WTC11 (cell line): ENCODE data around the gene BRI3BP.

Experiments used
- NR1H2 ChIP-seq: sonication (generic); formaldehyde crosslinking; IDR thresholded peaks from 2 replicates; pipeline ENCODE4 v1.9.0; 2021; ENCODE audit warnings: mild to moderate bottlenecking, moderate library complexity, missing genetic modification reagents
- SP1 ChIP-seq: sonication (generic); formaldehyde crosslinking; conservative IDR thresholded peaks from 2 replicates; pipeline ENCODE4 v1.8.1; 2022; ENCODE audit warnings: missing genetic modification reagents
- ZNF416 ChIP-seq: fragments of 250-450 bp; sonication (Bioruptor Pico); IDR thresholded peaks from 2 replicates; pipeline ENCODE4 v1.9.0; 2021; ENCODE audit warnings: mild to moderate bottlenecking, inconsistent platforms
- TF ChIP-seq, protein P1 (sequence below): fragments of 200-600 bp; IDR thresholded peaks from 2 replicates; pipeline ENCODE4 v1.8.0; 2022; ENCODE audit warnings: antibody characterized with exemption
- TF ChIP-seq, protein P2 (sequence below): sonication (generic); formaldehyde crosslinking; conservative IDR thresholded peaks from 2 replicates; pipeline ENCODE4 v1.8.1; 2022; ENCODE audit warnings: mild to moderate bottlenecking, missing genetic modification reagents
- TF ChIP-seq, protein P3 (sequence below): sonication (generic); formaldehyde crosslinking; IDR thresholded peaks from 2 replicates; pipeline ENCODE4 v1.8.1; 2022; ENCODE audit warnings: low read depth, missing genetic modification reagents, borderline replicate concordance

DNA sequence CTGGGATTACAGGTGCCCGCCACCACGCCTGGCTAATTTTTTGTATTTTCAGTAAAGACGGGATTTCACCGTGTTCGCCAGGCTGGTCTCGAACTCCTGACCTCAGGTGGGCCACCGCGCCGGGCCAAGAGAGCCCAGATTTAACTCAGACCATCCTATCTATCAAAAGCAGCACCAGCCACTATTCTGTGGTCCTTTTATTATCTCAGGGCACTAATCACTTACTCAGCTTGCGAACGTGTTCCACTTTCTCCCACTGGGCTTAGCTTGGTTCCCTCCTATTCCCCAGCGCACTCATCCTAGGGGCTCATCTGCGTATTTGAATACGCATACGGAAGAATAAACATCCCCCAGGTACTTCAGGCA lies 55.6 kb downstream of the BRI3BP start:
- TF ChIP-seq, protein P1, sequence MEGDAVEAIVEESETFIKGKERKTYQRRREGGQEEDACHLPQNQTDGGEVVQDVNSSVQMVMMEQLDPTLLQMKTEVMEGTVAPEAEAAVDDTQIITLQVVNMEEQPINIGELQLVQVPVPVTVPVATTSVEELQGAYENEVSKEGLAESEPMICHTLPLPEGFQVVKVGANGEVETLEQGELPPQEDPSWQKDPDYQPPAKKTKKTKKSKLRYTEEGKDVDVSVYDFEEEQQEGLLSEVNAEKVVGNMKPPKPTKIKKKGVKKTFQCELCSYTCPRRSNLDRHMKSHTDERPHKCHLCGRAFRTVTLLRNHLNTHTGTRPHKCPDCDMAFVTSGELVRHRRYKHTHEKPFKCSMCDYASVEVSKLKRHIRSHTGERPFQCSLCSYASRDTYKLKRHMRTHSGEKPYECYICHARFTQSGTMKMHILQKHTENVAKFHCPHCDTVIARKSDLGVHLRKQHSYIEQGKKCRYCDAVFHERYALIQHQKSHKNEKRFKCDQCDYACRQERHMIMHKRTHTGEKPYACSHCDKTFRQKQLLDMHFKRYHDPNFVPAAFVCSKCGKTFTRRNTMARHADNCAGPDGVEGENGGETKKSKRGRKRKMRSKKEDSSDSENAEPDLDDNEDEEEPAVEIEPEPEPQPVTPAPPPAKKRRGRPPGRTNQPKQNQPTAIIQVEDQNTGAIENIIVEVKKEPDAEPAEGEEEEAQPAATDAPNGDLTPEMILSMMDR, result no peak
- TF ChIP-seq NR1H2 (no peak), ZNF416 (CRISPR knock-in tag) (no peak), SP1 (CRISPR knock-in tag) (no peak)
- TF ChIP-seq, protein P2, sequence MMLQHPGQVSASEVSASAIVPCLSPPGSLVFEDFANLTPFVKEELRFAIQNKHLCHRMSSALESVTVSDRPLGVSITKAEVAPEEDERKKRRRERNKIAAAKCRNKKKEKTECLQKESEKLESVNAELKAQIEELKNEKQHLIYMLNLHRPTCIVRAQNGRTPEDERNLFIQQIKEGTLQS, result no peak
- TF ChIP-seq, protein P3, sequence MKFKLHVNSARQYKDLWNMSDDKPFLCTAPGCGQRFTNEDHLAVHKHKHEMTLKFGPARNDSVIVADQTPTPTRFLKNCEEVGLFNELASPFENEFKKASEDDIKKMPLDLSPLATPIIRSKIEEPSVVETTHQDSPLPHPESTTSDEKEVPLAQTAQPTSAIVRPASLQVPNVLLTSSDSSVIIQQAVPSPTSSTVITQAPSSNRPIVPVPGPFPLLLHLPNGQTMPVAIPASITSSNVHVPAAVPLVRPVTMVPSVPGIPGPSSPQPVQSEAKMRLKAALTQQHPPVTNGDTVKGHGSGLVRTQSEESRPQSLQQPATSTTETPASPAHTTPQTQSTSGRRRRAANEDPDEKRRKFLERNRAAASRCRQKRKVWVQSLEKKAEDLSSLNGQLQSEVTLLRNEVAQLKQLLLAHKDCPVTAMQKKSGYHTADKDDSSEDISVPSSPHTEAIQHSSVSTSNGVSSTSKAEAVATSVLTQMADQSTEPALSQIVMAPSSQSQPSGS, result no peak
